Right lobe of liver (tissue), 4 donors: ENCODE measurements around the gene GADD45G.

Source experiments
- CTCF ChIP-seq, 4 donors: fragments of 200-600 bp in 3 of 4; fragments of 450-650 bp in 1 of 4; IDR thresholded peaks; one replicate each; pipeline versions ENCODE4 v1.5.1 to v1.8.0; 2016 to 2022; ENCODE audit warnings: antibody characterized with exemption in 4 of 4, mild to moderate bottlenecking in 2 of 4
- POLR2A ChIP-seq: fragments of 450-650 bp; IDR thresholded peaks from one replicate; pipeline ENCODE4 v1.6.1; 2017; ENCODE audit warnings: antibody characterized with exemption, mild to moderate bottlenecking
- donor health status: DM: no; HTN: no; CAD: no.
- donor health status: DM: no; HTN: no; CAD: no.
- donor health status: DM: no; HTN: yes; CAD: no.

GRCh38 chr9:89595646-89596045, 9.2 kb upstream of the GADD45G start:
- TF ChIP-seq CTCF (IDR thresholded peaks at IDR 0.05) (no peak), POLR2A (no peak)
